Sciatic nerve (tissue), 2 donors: ENCODE data around the gene HLA-DRB5. TPM values are rescaled to one million over a fixed set of nuclear protein-coding genes. Genes with fewer than 3 reads are reported as not detected.
"Not testable (repeated sequence)": the region's sequence is repeated elsewhere in the genome, so short reads cannot be mapped to it uniquely, and the experiment has no call there.

ENCODE experiments used
- ATAC-seq: fragments of 200-7000 bp; cut with Tn5 transposase; one replicate; pipeline ENCODE4 v1.9.1; 2020; ENCODE audit warnings: mild to moderate bottlenecking, moderate library complexity
- DNase-seq: peaks from one replicate; pipeline ENCODE4 v3.0.0-alpha.2; 2020; ENCODE audit warnings: low spot score
- intact Hi-C: fragments of 100-400 bp; cut with DNase I; formaldehyde crosslinking; loops from one replicate; pipeline ENCODE4 v1.14.2; 2022
- total RNA-seq: library from RNA; stranded (reverse); fragmentation: NEBNext Ultra II Directional; extraction: Animal tissue kit (Norgen Biotek cat#: 25700); gene quantifications from one replicate; pipeline ENCODE4 v1.2.1, GENCODE V29; 2021
- donor health status: DM: no; HTN: no; CAD: no.
- donor health status: DM: no; HTN: no; CAD: no.

The HLA-DRB5 gene
- total RNA-seq: 56.6 TPM

DNA sequence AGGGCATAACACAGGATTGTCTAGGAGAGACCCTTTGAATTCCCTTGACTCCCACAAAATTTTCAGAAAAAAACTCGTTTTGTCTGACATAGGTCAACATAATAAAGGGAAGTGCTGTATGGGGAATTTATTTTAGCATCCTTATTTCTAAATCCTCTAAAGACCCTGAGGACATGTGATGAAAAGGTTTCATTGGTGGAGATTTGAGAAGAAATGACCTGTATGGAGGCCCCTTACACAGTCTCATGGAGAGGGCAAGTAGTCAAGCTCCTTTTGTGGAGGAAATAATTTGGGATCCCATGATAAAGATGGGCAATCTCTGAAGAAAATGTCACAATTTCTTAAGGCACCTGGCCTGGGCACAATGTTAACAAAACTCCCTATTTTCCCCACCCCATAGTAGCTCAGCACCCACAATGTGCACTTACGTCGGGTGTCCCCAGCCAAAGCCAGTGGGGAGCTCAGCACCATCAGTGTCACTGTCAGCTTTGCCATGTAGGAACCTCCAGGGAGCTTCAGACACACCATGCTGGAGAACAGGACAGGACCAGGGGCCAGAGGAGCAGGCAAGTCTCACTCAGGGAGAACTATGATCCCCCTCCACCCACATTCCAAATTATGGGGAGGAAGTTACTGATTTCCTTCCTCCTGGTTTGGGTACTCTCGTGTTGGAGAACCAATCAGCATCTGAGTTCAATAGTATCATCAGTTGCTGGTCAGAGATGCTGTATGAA, at the start of gene HLA-DRB5:
Gene HLA-DRB5 (minus strand): TSS at position 591 of the 734 bp plus-strand sequence. CDS start 63 bp downstream, at position 528.
- peak; percentile 58 for DNase-seq
- ATAC-seq: peak; percentile 88
- intact Hi-C loops: no loop called here

DNA sequence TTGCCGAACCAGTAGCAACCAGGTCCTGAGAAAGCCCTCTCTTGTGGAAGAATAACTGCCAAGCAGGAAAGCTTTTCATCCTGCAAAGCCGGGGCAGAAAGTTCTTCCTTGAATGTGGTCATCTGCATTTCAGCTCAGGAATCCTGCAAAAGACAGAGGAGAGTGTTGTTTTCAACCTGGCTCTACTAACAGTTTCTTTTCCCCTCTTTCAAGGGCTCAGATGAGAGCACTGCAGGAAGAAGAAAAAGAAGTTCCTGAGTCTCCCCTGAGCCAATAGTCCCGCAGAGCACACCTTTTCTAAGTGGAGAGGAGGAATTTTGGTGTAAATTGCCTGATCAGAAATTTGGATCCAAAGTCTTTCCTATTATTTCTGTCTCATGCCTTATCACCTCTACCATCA, 48.9 kb upstream of the HLA-DRB5 start:
- DNase-seq: no peak
- no peak for ATAC-seq
- intact Hi-C loops: no loop called here

- intact Hi-C loops, DNase-seq: not testable (repeated sequence)
Measured at GRCh38 chr6:32577493-32577892, 47.4 kb upstream of the HLA-DRB5 start.

GRCh38 chr6:32576250-32576649, 46.2 kb upstream of the HLA-DRB5 start:
- intact Hi-C loops: no loop called here
- no peak for DNase-seq
- ATAC-seq: no peak

More at GRCh38 chr6:32577493-32577892, 47.4 kb upstream of the HLA-DRB5 start:
- ATAC-seq: not testable (repeated sequence)

- intact Hi-C loops: no loop called here
- DNase-seq: no peak
- no peak for ATAC-seq
Measured at GRCh38 chr6:32570363-32570905, 40.3 kb upstream of the HLA-DRB5 start.

GRCh38 chr6:32568561-32568960, 38.5 kb upstream of the HLA-DRB5 start:
- no peak for DNase-seq
- ATAC-seq: no peak
- intact Hi-C loops: no loop called here

GRCh38 chr6:32566957-32567356, 36.9 kb upstream of the HLA-DRB5 start:
- no peak for DNase-seq
- intact Hi-C loops: no loop called here

DNA sequence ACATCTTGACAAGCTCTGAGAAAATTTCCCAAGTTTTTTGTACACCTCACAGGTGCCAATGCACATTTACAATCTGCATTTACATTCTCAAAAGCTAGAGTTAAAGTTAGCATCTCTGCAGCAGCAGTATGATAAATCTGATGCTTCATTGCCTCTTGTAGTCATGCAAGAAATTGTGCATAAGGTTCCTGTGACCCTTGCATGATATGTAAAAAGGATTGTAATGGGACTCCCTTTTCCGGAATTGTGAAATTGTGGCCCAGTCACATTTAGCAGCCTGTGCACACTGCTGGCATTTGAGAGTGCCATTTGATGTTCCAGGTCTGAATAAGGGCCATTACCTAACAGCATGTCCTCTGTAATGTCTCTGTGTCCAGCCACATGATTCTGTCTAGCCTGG, 35.4 kb upstream of the HLA-DRB5 start:
- ATAC-seq (no peak), DNase-seq (no peak)
- intact Hi-C loops: no loop called here

More at GRCh38 chr6:32566957-32567356, 36.9 kb upstream of the HLA-DRB5 start:
- no peak for ATAC-seq

DNA sequence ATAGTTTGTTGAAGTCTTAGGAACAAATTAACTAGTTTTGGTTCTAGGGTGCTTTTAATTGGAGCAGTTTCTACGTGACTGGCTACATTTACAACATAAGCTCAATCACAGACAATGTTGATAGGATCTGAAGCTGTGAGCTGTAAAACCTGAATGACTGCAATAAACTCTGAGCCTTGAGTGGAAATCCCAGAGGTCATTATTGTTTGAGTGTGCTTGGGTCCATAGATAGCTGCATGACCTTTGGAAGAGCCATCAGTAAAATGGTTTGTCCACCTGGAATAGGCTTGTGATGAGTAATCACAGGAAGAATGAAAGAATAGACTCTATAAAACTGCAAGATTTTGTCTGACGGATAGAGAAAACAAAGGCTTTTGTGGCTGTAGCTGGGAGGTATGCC, 32.9 kb upstream of the HLA-DRB5 start:
- ATAC-seq (no peak), DNase-seq (no peak)
- intact Hi-C loops: no loop called here

DNA sequence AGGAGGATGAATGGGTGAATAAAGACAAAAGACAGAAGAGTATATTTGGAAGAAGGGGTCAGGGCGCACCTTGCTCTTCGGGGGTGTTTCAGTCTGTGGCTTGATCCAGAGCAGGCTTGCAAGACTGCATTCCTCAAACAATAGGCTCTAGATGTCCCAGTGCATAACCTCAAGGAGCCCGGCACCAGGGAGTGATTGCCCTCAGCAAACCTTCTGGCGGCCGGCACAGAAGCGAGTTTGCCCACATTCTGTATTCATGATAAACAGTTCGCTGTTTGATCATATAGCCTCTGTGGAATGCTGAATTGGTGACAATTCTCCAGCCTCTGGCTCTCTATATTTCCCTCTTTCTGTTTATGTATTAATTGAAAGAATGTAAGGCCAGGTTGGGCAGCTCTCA, 29.7 kb upstream of the HLA-DRB5 start:
- no peak for DNase-seq
- intact Hi-C loops: no loop called here
- no peak for ATAC-seq

DNA sequence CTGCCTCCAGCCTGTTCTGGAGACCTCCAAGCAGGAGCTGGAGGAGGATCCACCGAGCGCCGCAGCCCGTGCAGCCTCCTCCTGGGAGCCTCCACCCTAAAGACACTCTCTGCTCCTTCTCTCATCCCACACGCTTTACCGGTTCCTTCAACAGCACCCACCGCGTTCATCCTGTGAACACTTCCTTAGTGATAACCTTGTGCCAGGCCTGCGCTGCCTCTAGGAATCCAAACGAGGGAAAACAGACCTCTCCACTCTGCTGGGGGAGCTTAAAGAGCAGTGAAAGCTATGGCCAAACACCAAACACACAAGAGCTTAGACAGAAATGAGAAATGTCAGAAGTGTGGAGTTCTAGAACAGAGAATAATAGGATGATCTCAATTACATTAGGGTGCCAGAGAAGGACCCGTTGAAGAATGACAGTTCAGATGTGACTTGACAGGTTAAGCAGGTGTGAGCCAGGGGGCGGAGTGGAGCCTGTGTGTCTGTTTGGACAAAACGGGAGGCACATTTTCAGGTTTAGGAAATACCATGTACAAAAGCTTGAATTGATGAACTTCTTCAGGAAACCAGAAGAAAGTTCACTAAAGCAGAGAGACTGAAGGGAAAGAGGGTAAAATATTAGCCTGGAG, 28.5 kb upstream of the HLA-DRB5 start:
- no peak for ATAC-seq
- DNase-seq: no peak
- intact Hi-C loops: no loop called here

DNA sequence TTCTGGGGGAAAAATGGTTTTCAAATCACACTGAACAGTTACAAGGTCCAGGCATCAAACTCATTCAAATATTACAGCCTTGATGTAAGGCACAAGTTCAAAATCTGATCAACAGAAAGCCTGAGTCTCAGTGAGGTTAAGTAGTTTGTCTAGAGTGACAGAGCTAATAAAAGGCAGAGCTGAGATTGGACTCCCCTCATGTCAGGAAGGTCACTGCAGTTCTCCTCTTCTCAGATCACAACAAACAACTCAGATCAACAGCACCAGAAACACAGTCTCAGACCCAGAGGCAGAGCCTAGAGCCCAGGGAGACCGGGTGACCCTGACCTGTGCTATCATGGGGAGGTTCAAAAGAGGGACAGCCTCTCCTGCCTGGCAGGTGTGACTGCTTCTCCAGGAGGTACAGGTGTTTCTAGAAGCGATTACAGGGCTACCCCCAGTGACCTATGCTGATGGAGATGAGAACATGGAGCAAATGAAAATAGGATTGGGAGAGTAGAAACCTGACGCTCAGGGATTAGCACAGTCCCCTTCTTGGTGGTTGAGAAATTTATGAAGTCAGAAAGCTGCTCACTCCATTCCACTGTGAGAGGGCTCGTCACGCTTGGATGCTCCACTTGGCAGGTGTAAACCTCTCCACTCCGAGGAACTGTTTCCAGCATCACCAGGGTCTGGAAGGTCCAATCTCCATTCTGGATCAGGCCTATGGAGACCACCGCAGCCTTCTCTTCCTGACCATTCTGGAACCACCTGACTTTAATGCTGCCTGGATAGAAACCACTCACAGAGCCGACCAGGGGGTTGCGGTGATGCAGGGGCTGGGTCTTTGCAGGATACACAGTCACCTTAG, 24.3 kb upstream of the HLA-DRB5 start:
- DNase-seq (no peak), ATAC-seq (no peak)
- intact Hi-C loops: no loop called here

DNA sequence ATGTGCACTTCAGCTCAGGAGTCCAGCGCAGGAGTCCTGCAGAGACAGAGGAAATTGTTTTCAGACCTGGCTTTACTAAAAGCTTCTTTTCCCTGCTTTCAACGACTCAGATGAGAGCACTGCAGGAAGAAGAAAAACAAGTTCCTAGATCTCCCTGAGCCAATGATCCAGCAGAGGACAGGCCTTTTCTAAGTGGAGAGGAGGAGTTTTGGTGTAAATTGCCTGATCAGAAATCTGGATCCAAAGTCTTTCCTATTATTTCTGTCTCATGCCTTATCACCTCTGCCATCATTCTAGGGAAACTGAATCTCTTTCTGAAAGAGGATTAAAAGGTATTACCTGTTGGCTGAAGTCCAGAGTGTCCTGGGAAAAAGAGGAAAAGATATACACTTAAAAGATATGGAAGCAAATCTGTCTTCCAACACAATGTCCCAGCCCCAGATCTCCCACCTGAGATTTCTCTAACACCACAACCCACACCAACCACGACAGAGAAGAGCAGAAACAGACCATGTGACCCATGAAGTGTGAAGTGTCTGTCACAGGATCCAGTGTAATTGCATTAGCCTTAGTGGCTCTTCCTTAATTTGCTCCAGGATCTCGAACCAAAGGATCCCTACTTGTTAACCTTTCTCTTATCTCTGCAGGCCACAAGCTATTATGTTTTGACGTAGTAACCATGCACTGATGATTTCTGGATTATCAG, 23.1 kb upstream of the HLA-DRB5 start:
- ATAC-seq (no peak), DNase-seq (no peak)
- intact Hi-C loops: no loop called here

GRCh38 chr6:32551410-32551809, 21.3 kb upstream of the HLA-DRB5 start:
- intact Hi-C loops: no loop called here
- no peak for ATAC-seq
- DNase-seq: no peak

- intact Hi-C loops: no loop called here
Measured at GRCh38 chr6:32539839-32540238, 9.8 kb upstream of the HLA-DRB5 start.

DNA sequence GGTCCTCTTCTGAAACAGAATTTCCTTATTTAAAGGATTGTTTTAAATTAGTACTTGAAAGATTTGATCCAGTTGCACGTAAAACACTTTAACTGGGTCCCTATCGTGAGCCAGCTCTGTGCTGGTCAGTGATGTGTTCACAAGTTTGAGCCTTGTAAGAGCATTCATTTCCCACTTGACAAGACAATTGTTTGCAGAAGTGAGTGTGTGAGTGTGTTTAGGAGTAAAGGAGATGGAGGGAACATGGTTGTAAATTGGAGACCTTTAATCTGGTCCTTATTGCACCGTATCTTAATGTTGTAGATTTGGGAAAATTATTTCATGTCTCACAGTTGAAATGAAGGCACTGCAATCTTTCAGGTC, 325 bp upstream of the HLA-DRB5 start:
- ATAC-seq: peak; percentile 52
- DNase-seq, intact Hi-C loops: not testable (repeated sequence)

More at GRCh38 chr6:32539839-32540238, 9.8 kb upstream of the HLA-DRB5 start:
- ATAC-seq (no peak), DNase-seq (no peak)

GRCh38 chr6:32522302-32523047, 7.6 kb downstream of the HLA-DRB5 start:
- ATAC-seq: no peak
- no peak for DNase-seq
- intact Hi-C loops: no loop called here

GRCh38 chr6:32519910-32520258, 10.2 kb downstream of the HLA-DRB5 start:
- DNase-seq: no peak
- no peak for ATAC-seq
- intact Hi-C loops: no loop called here
